Muscle of leg (tissue), 11 donors: Measurements from ENCODE around the gene TUT7. TPM values are rescaled to one million over a fixed set of nuclear protein-coding genes. Genes with fewer than 3 reads are reported as not detected.

ENCODE experiments used
- DNase-seq: peaks from one replicate; pipeline ENCODE4 v3.0.0; 2013
- H3K27ac ChIP-seq: one replicate; pipeline ENCODE4 v1.5.1; 2013; ENCODE audit warnings: mild to moderate bottlenecking, low read length, control low read depth
- H3K27me3 ChIP-seq: one replicate; pipeline ENCODE4 v1.6.1; 2013; ENCODE audit warnings: low read length; ENCODE audit not compliant: control insufficient read depth, insufficient read depth
- H3K36me3 ChIP-seq: one replicate; pipeline ENCODE4 v1.6.1; 2013; ENCODE audit warnings: low read length; ENCODE audit not compliant: control insufficient read depth, insufficient read depth
- H3K4me1 ChIP-seq: one replicate; pipeline ENCODE4 v1.6.1; 2013; ENCODE audit warnings: low read length; ENCODE audit not compliant: control insufficient read depth, insufficient read depth
- H3K4me3 ChIP-seq: one replicate; pipeline ENCODE4 v1.5.1; 2013; ENCODE audit warnings: low read length, control low read depth
- H3K9me3 ChIP-seq: replicated peaks from 2 replicates; pipeline ENCODE4 v1.6.1; 2013; ENCODE audit warnings: low read depth, low read length; ENCODE audit not compliant: control insufficient read depth
- WGBS: methylation state at CpG from one replicate; pipeline ENCODE4 v1.1.5; 2013; ENCODE audit warnings: missing lambda C conversion rate; ENCODE audit not compliant: insufficient coverage; 5-methylcytosine and 5-hydroxymethylcytosine counted together
- polyA plus RNA-seq, 8 donors: library from polyadenylated mRNA; unstranded; fragments of 120-200 nt; gene quantifications; one replicate each; pipeline versions ENCODE4 v1.2.1 to v1.2.3, GENCODE V29; 2013; ENCODE audit warnings: inconsistent platforms in 1 of 8, low replicate concordance in 1 of 8; ENCODE audit not compliant: insufficient read length in 8 of 8, insufficient read depth in 1 of 8
- total RNA-seq: library from RNA; stranded (reverse); fragments of 120-200 nt; gene quantifications from one replicate; pipeline ENCODE4 v1.2.4, GENCODE V29; 2013

Gene TUT7
- total and polyA plus RNA-seq, 9 donors = 9.4 to 18.6 (median 13.9) TPM

GRCh38 chr9:86333651-86334050 is 20.6 kb downstream of the TUT7 start:
- no peak overlapping the region for H3K4me3 ChIP-seq
- WGBS = 93% methylated on average over 2 of the region's 2 CpGs
- peaks cover 32% of the 10 kb centered on the region for H3K36me3 ChIP-seq
- H3K27me3 ChIP-seq = no peaks in the 10 kb centered on the region
- H3K27ac ChIP-seq = no peak overlapping the region
- no peaks in the 10 kb centered on the region for H3K9me3 ChIP-seq
- DNase-seq = no peak
- no peaks in the 10 kb centered on the region for H3K4me1 ChIP-seq

- Histone ChIP-seq H3K27me3 (no peaks in the 10 kb centered on the region), H3K4me1 (no peaks in the 10 kb centered on the region), H3K9me3 (no peaks in the 10 kb centered on the region), H3K36me3 (peaks cover 30% of the 10 kb centered on the region), H3K4me3 (no peak overlapping the region), H3K27ac (no peak overlapping the region)
- no CpG with 5 or more reads among the region's 5 CpGs for WGBS
- DNase-seq = no peak
Observed at GRCh38 chr9:86330186-86330585, 24.0 kb downstream of the TUT7 start.

GRCh38 chr9:86329649-86330048 is 24.6 kb downstream of the TUT7 start:
- H3K9me3 ChIP-seq = no peaks in the 10 kb centered on the region
- DNase-seq = no peak
- no peaks in the 10 kb centered on the region for H3K27me3 ChIP-seq
- H3K4me1 ChIP-seq = no peaks in the 10 kb centered on the region
- no CpG with 5 or more reads among the region's 1 CpG for WGBS
- H3K27ac ChIP-seq = no peak overlapping the region
- no peak overlapping the region for H3K4me3 ChIP-seq
- H3K36me3 ChIP-seq = peaks cover 32% of the 10 kb centered on the region

GRCh38 chr9:86328156-86328555 is 26.1 kb downstream of the TUT7 start:
- Histone ChIP-seq H3K36me3 (peaks cover 33% of the 10 kb centered on the region), H3K9me3 (no peaks in the 10 kb centered on the region), H3K27me3 (no peaks in the 10 kb centered on the region), H3K4me1 (no peaks in the 10 kb centered on the region), H3K27ac (no peak overlapping the region), H3K4me3 (no peak overlapping the region)
- DNase-seq = no peak
- WGBS = no CpG with 5 or more reads among the region's 4 CpGs

GRCh38 chr9:86326536-86326935 is 27.7 kb downstream of the TUT7 start:
- no peaks in the 10 kb centered on the region for H3K27me3 ChIP-seq
- H3K4me1 ChIP-seq = no peaks in the 10 kb centered on the region
- H3K27ac ChIP-seq = no peak overlapping the region
- H3K9me3 ChIP-seq = no peaks in the 10 kb centered on the region
- peaks cover 42% of the 10 kb centered on the region for H3K36me3 ChIP-seq
- no peak overlapping the region for H3K4me3 ChIP-seq
- WGBS = 100% methylated on average over 1 of the region's 3 CpGs
- DNase-seq = no peak

GRCh38 chr9:86324901-86325300 is 29.3 kb downstream of the TUT7 start:
- H3K4me3 ChIP-seq = no peak overlapping the region
- peaks cover 50% of the 10 kb centered on the region for H3K36me3 ChIP-seq
- H3K9me3 ChIP-seq = no peaks in the 10 kb centered on the region
- WGBS = no CpG with 5 or more reads among the region's 1 CpG
- no peaks in the 10 kb centered on the region for H3K4me1 ChIP-seq
- no peak overlapping the region for H3K27ac ChIP-seq
- H3K27me3 ChIP-seq = no peaks in the 10 kb centered on the region
- DNase-seq = no peak

- H3K27ac ChIP-seq = no peak overlapping the region
- no peak for DNase-seq
- peaks cover 48% of the 10 kb centered on the region for H3K36me3 ChIP-seq
- H3K9me3 ChIP-seq = no peaks in the 10 kb centered on the region
- no peaks in the 10 kb centered on the region for H3K27me3 ChIP-seq
- H3K4me3 ChIP-seq = no peak overlapping the region
- H3K4me1 ChIP-seq = no peaks in the 10 kb centered on the region
- 86% methylated on average over 1 of the region's 2 CpGs for WGBS
Observed at GRCh38 chr9:86324308-86324707, 29.9 kb downstream of the TUT7 start.

- no peak overlapping the region for H3K4me3 ChIP-seq
Observed at GRCh38 chr9:86322973-86323644, 31.1 kb downstream of the TUT7 start.

GRCh38 chr9:86321373-86321772 is 32.8 kb downstream of the TUT7 start:
- Histone ChIP-seq H3K27me3 (no peaks in the 10 kb centered on the region), H3K27ac (no peak overlapping the region), H3K36me3 (peaks cover 56% of the 10 kb centered on the region), H3K9me3 (no peaks in the 10 kb centered on the region), H3K4me3 (no peak overlapping the region), H3K4me1 (no peaks in the 10 kb centered on the region)
- DNase-seq = no peak
- WGBS = 100% methylated on average over 1 of the region's 5 CpGs

More at GRCh38 chr9:86322973-86323644, 31.1 kb downstream of the TUT7 start:
- 50% methylated on average over 1 of the region's 8 CpGs for whole genome bisulfite sequencing
- H3K36me3 ChIP-seq = peaks cover 55% of the 10 kb centered on the region
- no peak for DNase-seq
- H3K27ac ChIP-seq = no peak overlapping the region
- no peaks in the 10 kb centered on the region for H3K4me1 ChIP-seq
- no peaks in the 10 kb centered on the region for H3K9me3 ChIP-seq
- no peaks in the 10 kb centered on the region for H3K27me3 ChIP-seq

GRCh38 chr9:86318187-86318586 is 36.0 kb downstream of the TUT7 start:
- no peaks in the 10 kb centered on the region for H3K9me3 ChIP-seq
- no peak for DNase-seq
- no peak overlapping the region for H3K27ac ChIP-seq
- H3K36me3 ChIP-seq = peaks cover 48% of the 10 kb centered on the region
- H3K4me1 ChIP-seq = no peaks in the 10 kb centered on the region
- no CpG with 5 or more reads among the region's 4 CpGs for WGBS
- no peaks in the 10 kb centered on the region for H3K27me3 ChIP-seq
- no peak overlapping the region for H3K4me3 ChIP-seq

GRCh38 chr9:86315078-86315477 is 39.1 kb downstream of the TUT7 start:
- Histone ChIP-seq H3K27me3 (no peaks in the 10 kb centered on the region), H3K36me3 (peaks cover 32% of the 10 kb centered on the region), H3K9me3 (no peaks in the 10 kb centered on the region), H3K4me3 (no peak overlapping the region), H3K4me1 (no peaks in the 10 kb centered on the region), H3K27ac (no peak overlapping the region)
- WGBS = no CpG with 5 or more reads among the region's 2 CpGs
- no peak for DNase-seq
